Glomerular endothelial cell (primary cell): ENCODE data around the gene CARD19. TPM values are rescaled to one million over a fixed set of nuclear protein-coding genes. Genes with fewer than 3 reads are reported as not detected.
A peak's percentile ranks its signal among the peaks of the same experiment; 100 is the strongest.

Experiments used
- DNase-seq: peaks from one replicate; pipeline ENCODE4 v3.0.0-alpha.2; 2011; ENCODE audit warnings: low read depth, low spot score; ENCODE audit errors: extremely low read depth
- total RNA-seq: library from RNA; depleted of rRNA; stranded (reverse); fragments of >200 nt; gene quantifications from 2 replicates; pipeline ENCODE4 v1.2.3, GENCODE V29; 2015

CARD19 gene
- total RNA-seq, 1 donor from 2014 or later = 97.3 TPM

DNA sequence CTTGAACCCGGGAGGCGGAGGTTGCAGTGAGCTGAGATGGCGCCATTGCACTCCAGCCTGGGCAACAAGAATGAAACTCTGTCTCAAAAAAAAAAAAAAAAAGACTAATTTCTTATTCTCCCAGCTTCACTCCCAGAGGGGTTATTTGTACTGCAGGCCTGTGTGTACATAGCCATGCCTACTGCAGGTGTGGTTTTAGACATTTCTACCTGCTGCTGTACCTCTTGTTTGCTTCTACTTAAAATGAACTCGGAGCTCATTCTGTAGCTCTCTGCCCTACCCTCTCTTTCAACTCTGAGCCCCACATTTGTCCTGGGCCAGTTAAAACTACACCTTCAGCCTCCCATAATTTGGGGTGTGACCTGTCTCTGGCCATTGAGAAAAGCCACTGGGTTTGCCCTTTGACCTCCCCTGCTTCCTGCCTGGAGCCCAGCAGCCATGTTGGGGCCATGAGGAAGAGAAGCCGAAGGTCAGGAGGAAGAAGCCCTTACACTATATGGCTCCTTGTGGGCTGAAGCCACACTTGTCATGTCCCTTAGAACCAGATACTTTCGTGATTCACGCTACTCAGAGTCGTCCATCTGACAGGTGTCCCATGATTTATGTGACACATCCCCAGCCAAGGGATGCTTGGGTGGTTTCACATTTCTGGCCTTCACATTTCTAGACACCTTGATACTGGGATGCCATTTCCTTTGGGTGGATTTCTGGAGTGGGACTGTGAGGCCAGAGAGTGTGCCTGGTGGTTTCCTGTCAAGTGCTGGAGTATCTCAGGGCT lies 9.4 kb upstream of the CARD19 start:
- DNase-seq = no peak

DNA sequence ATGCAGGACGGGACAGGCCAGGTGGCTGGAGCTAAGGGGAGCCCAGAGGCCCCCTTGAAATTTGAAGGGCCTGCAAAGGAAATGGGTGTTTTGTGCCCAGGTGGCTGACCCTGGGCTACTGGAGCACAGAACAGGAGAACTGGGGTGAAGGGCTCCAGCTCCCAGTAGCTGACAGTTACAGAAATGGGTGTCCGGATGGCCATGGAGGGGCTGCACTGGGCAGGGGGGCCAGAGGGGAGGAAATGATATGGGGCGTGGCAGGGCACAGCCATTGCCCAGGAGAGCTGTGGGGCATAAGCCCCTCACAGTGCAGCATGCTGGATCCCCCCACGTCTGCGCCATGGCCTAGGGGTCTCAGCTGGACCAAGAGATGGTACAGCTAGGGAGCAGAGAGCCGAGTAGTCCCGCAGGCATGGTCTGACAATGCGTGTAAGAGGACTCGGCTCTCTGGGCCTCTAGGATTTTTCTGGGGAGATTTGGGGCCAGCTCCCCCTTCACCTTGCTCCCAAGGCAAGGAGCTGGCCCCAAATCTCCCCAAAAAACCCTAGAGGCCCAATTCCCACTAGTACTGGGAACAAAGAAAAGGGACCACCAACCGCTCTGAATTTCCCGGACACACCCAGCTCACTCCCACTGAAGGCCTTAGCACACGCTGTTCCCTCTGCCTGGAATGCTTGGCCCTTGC lies 7.9 kb upstream of the CARD19 start:
- no peak for DNase-seq

GRCh38 chr9:93088656-93089015 lies 7.4 kb upstream of the CARD19 start:
- DNase-seq = no peak

GRCh38 chr9:93089024-93089423 lies 7.0 kb upstream of the CARD19 start:
- no peak for DNase-seq

DNA sequence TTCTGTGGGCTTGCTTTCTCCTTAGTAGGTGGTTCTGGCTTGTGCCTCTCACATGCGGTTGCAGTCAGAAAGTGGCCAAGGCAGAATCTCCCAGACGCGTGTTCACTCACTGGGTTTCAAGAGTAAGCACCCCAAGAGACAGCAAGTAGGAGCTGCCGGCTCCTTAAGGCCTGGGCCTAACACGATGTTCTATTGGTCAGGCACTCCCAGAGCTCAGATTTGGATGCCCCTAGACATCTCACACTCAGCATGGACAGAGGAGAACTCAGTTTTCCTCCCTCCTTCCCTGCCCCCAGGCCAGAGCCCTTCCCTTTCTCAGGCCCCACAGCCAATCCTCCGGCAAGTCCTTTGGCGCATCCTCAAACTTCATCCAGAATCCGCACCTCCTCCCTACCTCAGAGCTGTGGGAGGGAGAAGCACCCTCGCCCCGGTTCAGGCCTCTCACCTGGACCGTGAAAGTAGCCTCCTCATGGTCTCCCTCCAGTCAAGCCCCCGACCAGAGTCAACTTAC lies 6.5 kb upstream of the CARD19 start:
- no peak for DNase-seq

GRCh38 chr9:93090091-93090655 lies 5.8 kb upstream of the CARD19 start:
- no peak for DNase-seq

DNA sequence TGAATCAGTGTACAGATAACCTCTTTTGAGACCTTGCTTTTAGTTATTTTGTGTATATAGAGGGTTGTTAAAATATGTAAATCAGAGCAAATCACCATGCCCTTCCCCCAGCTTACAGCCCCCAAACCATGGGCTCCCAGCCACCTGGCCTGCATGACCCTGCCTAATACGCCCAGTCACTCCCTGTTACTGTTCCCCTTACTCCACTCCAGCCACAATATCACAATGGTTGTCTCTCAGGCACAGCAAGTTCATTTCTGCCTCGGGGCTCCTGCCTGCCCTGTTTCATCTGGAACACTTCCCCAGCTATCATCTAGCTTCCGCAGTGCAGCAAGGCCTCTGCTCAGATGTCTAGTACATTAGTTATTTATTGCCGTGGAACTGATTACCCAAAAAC lies 5.0 kb upstream of the CARD19 start:
- no peak for DNase-seq

DNA sequence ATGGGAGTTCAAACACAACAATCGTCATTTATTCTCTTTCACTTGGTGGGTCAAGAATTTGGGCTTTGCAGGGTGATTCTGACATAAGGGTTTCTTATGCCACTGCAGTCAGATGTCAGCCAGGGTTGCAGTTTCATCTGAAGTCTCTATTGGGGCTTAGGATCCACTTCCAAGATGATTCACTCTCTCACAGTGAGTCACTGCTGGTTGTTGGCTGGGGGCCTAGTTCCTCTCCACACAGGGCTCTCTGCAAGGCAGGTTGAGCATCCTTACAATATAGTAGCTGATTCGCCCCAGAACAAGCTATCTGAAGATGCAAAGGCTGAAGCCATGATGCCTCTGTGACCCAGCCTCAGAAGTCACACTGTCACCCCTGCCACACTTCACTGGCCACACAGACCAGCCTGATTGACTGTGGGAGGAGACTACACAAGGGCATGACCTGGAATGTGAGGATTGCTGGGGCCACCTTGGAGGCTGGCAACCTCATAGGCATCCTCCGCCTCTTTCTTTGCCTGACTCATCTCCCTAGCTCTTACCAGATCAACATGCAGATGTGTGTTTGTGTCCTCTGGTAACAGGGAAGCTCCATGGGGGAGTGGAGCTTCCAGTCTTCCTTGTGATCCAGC lies 4.5 kb upstream of the CARD19 start:
- no peak for DNase-seq

GRCh38 chr9:93092251-93092991 lies 3.6 kb upstream of the CARD19 start:
- no peak for DNase-seq

GRCh38 chr9:93093127-93093876 lies 2.7 kb upstream of the CARD19 start:
- no peak for DNase-seq

GRCh38 chr9:93093877-93094657 lies 1.9 kb upstream of the CARD19 start:
- DNase-seq = no peak

DNA sequence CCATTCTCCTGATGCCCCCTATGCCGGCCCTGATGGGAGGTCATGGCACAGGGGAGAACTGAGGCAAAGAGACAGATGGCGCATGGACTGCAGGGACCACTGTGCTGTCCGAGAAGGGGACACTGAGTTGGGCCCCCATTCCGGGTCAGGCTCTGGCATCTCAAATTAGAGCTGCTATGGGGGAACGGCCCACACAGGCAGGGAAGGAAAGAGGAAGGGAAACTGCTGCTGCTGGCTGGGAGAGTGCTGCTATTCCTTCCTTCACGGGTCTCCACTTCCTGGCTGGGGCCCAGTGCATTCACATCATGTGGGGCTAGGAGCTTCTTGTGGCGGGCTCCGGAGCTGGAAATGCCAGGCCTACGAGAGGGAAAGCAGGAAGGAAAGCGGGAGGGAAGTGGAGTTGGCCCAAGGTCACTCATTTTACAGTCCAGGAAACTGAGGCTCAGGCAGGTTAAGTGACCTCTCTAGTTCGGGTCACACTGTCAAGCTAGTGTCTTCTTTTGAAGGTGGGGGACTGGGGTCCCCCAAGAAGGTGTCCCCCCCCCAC lies 1.3 kb upstream of the CARD19 start:
- no peak for DNase-seq

GRCh38 chr9:93095205-93096130 lies 549 bp upstream of the CARD19 start:
- DNase-seq = no peak

DNA sequence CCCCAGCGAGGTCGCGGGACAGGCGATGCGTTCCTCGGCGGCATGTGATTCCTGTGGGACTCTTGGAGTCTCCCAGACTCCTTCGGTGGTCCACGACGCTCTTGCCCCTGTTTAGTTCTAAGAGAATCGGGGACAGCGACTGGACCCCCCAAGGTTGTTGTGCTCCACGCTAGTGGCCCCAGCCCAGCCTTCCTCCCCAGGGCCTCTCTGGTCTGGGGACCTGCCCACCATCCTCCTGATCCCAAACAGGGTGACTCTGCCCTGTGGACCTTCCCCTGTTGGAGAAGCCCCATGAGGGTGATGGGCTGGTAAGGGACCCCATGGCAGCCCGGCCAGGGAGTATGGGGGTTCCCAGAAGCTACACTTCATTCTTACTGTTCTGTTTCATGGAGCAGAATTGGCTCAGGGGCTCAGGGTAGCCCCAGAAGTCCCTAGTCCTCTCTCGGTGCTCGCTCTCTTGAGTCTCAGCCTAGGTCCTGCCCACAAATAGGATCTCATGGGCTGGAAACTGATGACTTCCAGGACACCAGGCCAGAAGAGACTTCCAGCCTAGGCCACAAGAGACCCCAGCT lies 880 bp downstream of the CARD19 start:
- DNase-seq = no peak

DNA sequence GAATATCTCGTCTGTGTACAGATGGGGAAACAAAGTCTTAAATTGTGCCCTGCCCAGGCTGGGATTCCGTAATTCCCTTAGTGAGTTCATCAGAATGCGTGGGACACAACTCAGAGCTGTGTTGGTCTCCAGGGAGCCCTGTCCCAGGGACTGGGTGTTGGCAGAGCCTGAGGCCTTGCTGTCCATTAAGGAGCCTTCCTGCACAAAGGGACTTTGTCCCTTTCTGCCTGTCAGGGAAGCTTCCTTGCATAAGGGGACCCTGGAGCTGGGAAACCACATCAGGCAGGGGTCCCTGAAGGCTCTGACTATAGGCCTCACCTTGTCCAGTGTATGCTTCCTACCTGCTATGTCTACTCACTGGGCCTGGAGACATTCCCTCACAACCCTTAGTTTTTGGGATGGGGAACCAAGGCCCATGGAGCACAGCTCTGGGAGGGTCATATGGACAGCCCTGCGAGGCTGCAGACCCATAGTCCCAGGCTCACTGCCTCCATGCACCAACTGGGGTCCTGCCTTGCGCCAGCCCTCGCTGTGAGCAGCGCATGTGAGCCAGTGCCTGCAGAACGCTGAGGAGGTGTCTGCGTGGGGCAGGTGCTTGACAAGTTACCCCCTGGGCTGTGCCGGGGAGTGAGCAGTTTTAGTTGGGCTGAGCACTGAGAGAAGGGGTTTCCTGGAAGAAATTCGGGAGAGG lies 1.6 kb downstream of the CARD19 start:
- no peak for DNase-seq

- DNase-seq = peak; percentile 78
Observed at GRCh38 chr9:93098236-93098946, 2.4 kb downstream of the CARD19 start.
